LNCAP (cell line): ENCODE data around the gene DCAF8L2.

Experiments used
- TF ChIP-seq, protein P1 (sequence below): fragments of 450-650 bp; IDR thresholded peaks from 2 replicates; pipeline ENCODE4 v1.5.1; 2017; ENCODE audit warnings: mild to moderate bottlenecking

DCAF8L2 gene

GRCh38 chrX:27590044-27590443, at the start of gene DCAF8L2:
DCAF8L2 (plus strand) TSS chrX:27590344; CDS start chrX:27746896, 156,552 bp downstream.
- TF ChIP-seq, protein P1, sequence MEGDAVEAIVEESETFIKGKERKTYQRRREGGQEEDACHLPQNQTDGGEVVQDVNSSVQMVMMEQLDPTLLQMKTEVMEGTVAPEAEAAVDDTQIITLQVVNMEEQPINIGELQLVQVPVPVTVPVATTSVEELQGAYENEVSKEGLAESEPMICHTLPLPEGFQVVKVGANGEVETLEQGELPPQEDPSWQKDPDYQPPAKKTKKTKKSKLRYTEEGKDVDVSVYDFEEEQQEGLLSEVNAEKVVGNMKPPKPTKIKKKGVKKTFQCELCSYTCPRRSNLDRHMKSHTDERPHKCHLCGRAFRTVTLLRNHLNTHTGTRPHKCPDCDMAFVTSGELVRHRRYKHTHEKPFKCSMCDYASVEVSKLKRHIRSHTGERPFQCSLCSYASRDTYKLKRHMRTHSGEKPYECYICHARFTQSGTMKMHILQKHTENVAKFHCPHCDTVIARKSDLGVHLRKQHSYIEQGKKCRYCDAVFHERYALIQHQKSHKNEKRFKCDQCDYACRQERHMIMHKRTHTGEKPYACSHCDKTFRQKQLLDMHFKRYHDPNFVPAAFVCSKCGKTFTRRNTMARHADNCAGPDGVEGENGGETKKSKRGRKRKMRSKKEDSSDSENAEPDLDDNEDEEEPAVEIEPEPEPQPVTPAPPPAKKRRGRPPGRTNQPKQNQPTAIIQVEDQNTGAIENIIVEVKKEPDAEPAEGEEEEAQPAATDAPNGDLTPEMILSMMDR, result no peak

DNA sequence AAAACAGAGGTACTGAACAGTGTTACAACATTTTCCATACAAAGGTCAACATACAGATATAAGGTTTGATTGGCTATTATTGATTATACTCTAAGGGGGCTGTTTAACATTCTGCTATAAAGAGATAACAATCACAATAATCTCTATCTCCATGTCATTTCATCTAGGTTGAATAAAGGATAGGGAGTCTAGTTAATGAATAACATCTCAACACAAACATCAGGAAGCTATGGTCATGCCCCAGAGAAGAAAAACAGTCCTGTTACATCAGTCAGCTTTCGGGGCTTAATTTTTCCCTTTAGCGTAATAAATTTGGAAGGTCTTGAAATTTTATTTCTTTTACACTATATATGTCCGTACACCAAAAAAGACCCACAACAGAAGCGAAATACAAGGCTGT, 41.5 kb upstream of the DCAF8L2 start:
- TF ChIP-seq, protein P1, result no peak

DNA sequence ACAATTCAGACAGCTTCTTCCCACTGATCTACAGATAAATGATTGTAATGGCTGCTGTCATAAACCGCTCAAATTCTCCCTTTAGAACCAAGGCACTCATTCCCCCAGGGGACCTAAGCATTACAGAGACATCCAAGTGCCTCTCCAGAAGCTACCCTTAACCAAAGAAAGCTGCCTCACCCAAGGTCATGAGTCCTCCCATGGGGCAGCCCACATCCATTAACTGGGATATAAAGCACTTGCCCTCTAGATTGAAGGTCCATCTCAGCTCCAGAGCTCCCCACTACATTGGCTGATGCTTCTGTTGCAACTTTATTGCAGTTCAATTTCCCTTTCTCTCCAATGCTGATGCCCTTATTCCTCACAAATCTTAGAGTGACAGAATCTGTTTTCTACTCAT, 40.5 kb upstream of the DCAF8L2 start:
- TF ChIP-seq, protein P1, result no peak

- TF ChIP-seq, protein P1, result peak; percentile 52
Measured at GRCh38 chrX:27555514-27555913, 34.6 kb upstream of the DCAF8L2 start.

- TF ChIP-seq, protein P1, result no peak
Measured at GRCh38 chrX:27565992-27566391, 24.2 kb upstream of the DCAF8L2 start.

GRCh38 chrX:27571164-27571563, 19.0 kb upstream of the DCAF8L2 start:
- TF ChIP-seq, protein P1, result no peak

DNA sequence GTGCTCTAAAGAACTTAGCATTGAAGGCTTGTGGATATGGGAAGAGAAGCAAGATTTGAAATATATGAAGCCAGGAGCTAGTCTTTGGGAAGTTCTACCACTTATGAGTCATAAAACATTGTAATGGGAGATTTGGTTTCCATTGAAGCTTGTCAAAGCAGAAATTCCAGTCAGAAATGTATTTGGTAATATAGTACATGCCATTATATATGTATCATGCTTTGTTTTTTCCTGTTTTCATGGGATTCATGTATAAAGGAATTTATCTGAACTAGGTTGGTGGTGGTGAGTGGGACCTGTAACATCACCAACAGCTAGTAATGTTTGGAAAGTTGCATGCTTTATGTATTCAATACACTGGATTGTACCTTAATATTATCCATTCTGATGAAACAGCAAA, 14.6 kb upstream of the DCAF8L2 start:
- TF ChIP-seq, protein P1, result no peak

DNA sequence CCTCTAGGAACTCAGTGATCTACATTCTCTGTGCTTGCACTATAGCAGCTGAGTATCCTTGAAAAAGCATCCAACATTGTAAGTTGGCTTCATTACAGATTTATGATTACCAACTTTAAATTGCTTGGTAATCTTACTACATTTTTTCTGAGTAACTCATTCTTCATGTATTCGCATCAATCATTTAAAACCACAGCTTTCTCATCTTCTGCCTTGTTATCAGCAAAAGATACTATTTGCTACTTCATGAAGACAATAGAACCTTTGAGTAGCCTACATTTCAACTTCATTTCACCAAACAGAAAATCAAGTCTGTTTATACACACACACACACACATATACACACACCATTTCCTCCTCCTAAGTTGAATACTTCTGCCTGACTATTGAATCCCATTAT, 6.2 kb upstream of the DCAF8L2 start:
- TF ChIP-seq, protein P1, result no peak
